Endothelial cell of umbilical vein (primary cell): ENCODE data around the gene ZDHHC19. TPM values are rescaled to one million over a fixed set of nuclear protein-coding genes. Genes with fewer than 3 reads are reported as not detected.

Experiments used
- Bru-seq: library from RNA; stranded (reverse); fragments of 400-500 nt; gene quantifications from one replicate; lab custom pipeline; 2021; lab: Mats Ljungman, UMichigan
- BruChase-seq, 2 experiments: library from RNA; stranded (reverse); fragments of 400-500 nt; gene quantifications; one replicate each; lab custom pipeline; 2021; lab: Mats Ljungman, UMichigan
- BruUV-seq: library from RNA; stranded (reverse); fragments of 400-500 nt; replicated peaks from 2 replicates; lab custom pipeline; 2021; lab: Mats Ljungman, UMichigan
- CTCF ChIA-PET: fragments of 300-600, 350-600 bp; sonication (Branson Sonifier 250); formaldehyde crosslinking; loops from one replicate; lab custom pipeline; 2021; ENCODE audit warnings: antibody characterized with exemption, inconsistent platforms; lab: Charles Lee
- POLR2A ChIA-PET: fragments of 300-600, 350-600 bp; sonication (Branson Sonifier 250); formaldehyde crosslinking; loops from one replicate; lab custom pipeline; 2021; ENCODE audit warnings: antibody characterized with exemption, inconsistent platforms; lab: Charles Lee
- DNase-seq: peaks from one replicate; pipeline ENCODE4 v3.0.0-alpha.2; 2011; ENCODE audit warnings: low read depth, low spot score
- FAIRE-seq: peaks from 2 replicates; lab custom pipeline; 2011; peaks lifted over from hg19 to GRCh38; lab: Jason Lieb, UNC
- H2AFZ ChIP-seq: 2 replicates; pipeline ENCODE4 v1.6.0; 2012; ENCODE audit warnings: low read depth, low read length, control low read depth, inconsistent platforms
- H3K27ac ChIP-seq: 2 replicates; pipeline ENCODE4 v1.5.1; 2011; ENCODE audit warnings: low read depth, mild to moderate bottlenecking, control low read depth, low read length, moderate library complexity; ENCODE audit not compliant: insufficient read depth
- H3K27me3 ChIP-seq, 2 experiments: 2 replicates each; pipeline versions ENCODE4 v1.6.0 to v1.6.1; 2011; ENCODE audit warnings: low read length in 2 of 2, mixed read lengths in 1 of 2; ENCODE audit not compliant: control insufficient read depth in 2 of 2, insufficient read depth in 2 of 2
- H3K36me3 ChIP-seq, 2 experiments: 2 replicates in 1 of 2; 3 replicates in 1 of 2; pipeline ENCODE4 v1.5.1; 2011; ENCODE audit warnings: low read length in 2 of 2, mild to moderate bottlenecking in 1 of 2, moderate library complexity in 1 of 2; ENCODE audit not compliant: control insufficient read depth in 2 of 2, insufficient read depth in 2 of 2; ENCODE audit errors: extremely low read depth in 1 of 2
- H3K4me1 ChIP-seq: 3 replicates; pipeline ENCODE4 v1.5.1; 2011; ENCODE audit warnings: mild to moderate bottlenecking, low read length; ENCODE audit not compliant: control insufficient read depth, insufficient read depth; ENCODE audit errors: extremely low read depth
- H3K4me2 ChIP-seq: 2 replicates; pipeline ENCODE4 v1.6.1; 2011; ENCODE audit warnings: low read length, control low read depth, mixed read lengths; ENCODE audit not compliant: insufficient read depth
- H3K4me3 ChIP-seq, 3 experiments: fragments of 200-600 bp in 1 of 3; sonication (generic), shearing (Covaris generic) in 1 of 3; replicated peaks in 1 of 3; 2 replicates each; pipeline ENCODE4 v1.5.1; 2011 to 2016; ENCODE audit warnings: control low read depth in 3 of 3, low read length in 3 of 3, mild to moderate bottlenecking in 2 of 3, inconsistent platforms in 1 of 3, low read depth in 1 of 3, moderate library complexity in 1 of 3; ENCODE audit not compliant: insufficient read depth in 1 of 3
- H3K79me2 ChIP-seq: 2 replicates; pipeline ENCODE4 v1.6.0; 2012; ENCODE audit warnings: low read length, inconsistent platforms; ENCODE audit not compliant: control insufficient read depth, insufficient read depth
- H3K9ac ChIP-seq: replicated peaks from 2 replicates; pipeline ENCODE3; 2011; ENCODE audit warnings: low read length, control low read depth; ENCODE audit not compliant: insufficient read depth; ENCODE audit errors: extremely low read depth
- H3K9me1 ChIP-seq: replicated peaks from 3 replicates; pipeline ENCODE4 v1.6.0; 2011; ENCODE audit warnings: mild to moderate bottlenecking, low read length; ENCODE audit not compliant: control insufficient read depth, insufficient read depth; ENCODE audit errors: extremely low read depth
- H3K9me3 ChIP-seq: replicated peaks from 2 replicates; pipeline ENCODE4 v1.5.1; 2012; ENCODE audit warnings: low read length, inconsistent platforms; ENCODE audit not compliant: control insufficient read depth, insufficient read depth
- H4K20me1 ChIP-seq: replicated peaks from 2 replicates; pipeline ENCODE3; 2011; ENCODE audit warnings: mild to moderate bottlenecking, low read length; ENCODE audit not compliant: control insufficient read depth, insufficient read depth; ENCODE audit errors: extremely low read depth
- CTCF ChIP-seq, 2 donors: IDR thresholded peaks; 1 replicate in 1 of 2; 2 replicates in 1 of 2; pipeline ENCODE4 v1.5.1; 2011; ENCODE audit warnings: low read length in 2 of 2, mild to moderate bottlenecking in 2 of 2, moderate library complexity in 2 of 2, control low read depth in 1 of 2, inconsistent platforms in 1 of 2, low read depth in 1 of 2; ENCODE audit not compliant: insufficient read depth in 1 of 2; ENCODE audit errors: extremely low read depth in 1 of 2
- EZH2 ChIP-seq: IDR thresholded peaks from 2 replicates; pipeline ENCODE4 v1.6.1; 2012; ENCODE audit warnings: borderline replicate concordance, low read depth, mild to moderate bottlenecking, moderate library complexity, low read length, inconsistent platforms; ENCODE audit not compliant: severe bottlenecking
- FOS ChIP-seq: IDR thresholded peaks from 2 replicates; pipeline ENCODE4 v1.6.1; 2011; ENCODE audit warnings: mild to moderate bottlenecking, low read length, moderate library complexity, borderline replicate concordance; ENCODE audit not compliant: insufficient read depth
- GATA2 ChIP-seq: IDR thresholded peaks from 2 replicates; pipeline ENCODE4 v1.7.0; 2011; ENCODE audit warnings: low read depth, mild to moderate bottlenecking, moderate library complexity, mixed read lengths, low read length; ENCODE audit not compliant: insufficient read length, insufficient read depth
- JUN ChIP-seq: IDR thresholded peaks from 2 replicates; pipeline ENCODE4 v1.6.1; 2011; ENCODE audit warnings: borderline replicate concordance, low read depth; ENCODE audit not compliant: insufficient read length, insufficient read depth
- MAX ChIP-seq: IDR thresholded peaks from 2 replicates; pipeline ENCODE4 v1.6.1; 2011; ENCODE audit not compliant: insufficient read depth, insufficient read length
- MYC ChIP-seq: IDR thresholded peaks from one replicate; pipeline ENCODE4 v1.6.1; 2011; ENCODE audit warnings: mild to moderate bottlenecking, low read depth, low read length
- POLR2A ChIP-seq: IDR thresholded peaks from 2 replicates; pipeline ENCODE4 v1.6.1; 2012; ENCODE audit warnings: low read depth, mild to moderate bottlenecking, control low read depth, low read length
- POLR2AphosphoS5 ChIP-seq: IDR thresholded peaks from 2 replicates; pipeline ENCODE4 v1.6.1; 2012; ENCODE audit warnings: low read depth, mild to moderate bottlenecking, control low read depth, low read length, moderate library complexity; ENCODE audit not compliant: insufficient read depth
- dilution Hi-C: fragments of 300-500 bp; cut with MboI; formaldehyde crosslinking; loops from one replicate; pipeline ENCODE4 v1.15.0; 2019; ENCODE audit warnings: low sequenced_read_pairs; ENCODE audit not compliant: extremely low pct_ligation_motif_present
- intact Hi-C: fragments of 100-400 bp; cut with micrococcal nuclease; formaldehyde crosslinking; loops from one replicate; pipeline ENCODE4 v1.10.0; 2022
- long read RNA-seq: library from polyadenylated mRNA; stranded (forward); transcript quantifications from one replicate; pipeline ENCODE4 v2.0.0, GENCODE V29; 2021
- polyA minus RNA-seq, 3 experiments: library from RNA; depleted of rRNA, polyadenylated mRNA; stranded (reverse); fragments of >200 nt; gene quantifications; 1 replicate in 1 of 3; 2 replicates in 2 of 3; pipeline ENCODE4 v1.2.3, GENCODE V29; 2011
- polyA plus RNA-seq, 4 experiments: library from polyadenylated mRNA; depleted of rRNA in 3 of 4; stranded (reverse) in 3 of 4; unstranded in 1 of 4; fragments of >200 nt; gene quantifications; 2 replicates each; pipeline versions ENCODE4 v1.2.1 to v1.2.3, GENCODE V29; 2011 to 2012; ENCODE audit warnings: missing spikeins in 1 of 4
- total RNA-seq: library from RNA; stranded (reverse); gene quantifications from 2 replicates; pipeline ENCODE4 v1.2.3, GENCODE V29; 2021

ZDHHC19 gene, protein sequence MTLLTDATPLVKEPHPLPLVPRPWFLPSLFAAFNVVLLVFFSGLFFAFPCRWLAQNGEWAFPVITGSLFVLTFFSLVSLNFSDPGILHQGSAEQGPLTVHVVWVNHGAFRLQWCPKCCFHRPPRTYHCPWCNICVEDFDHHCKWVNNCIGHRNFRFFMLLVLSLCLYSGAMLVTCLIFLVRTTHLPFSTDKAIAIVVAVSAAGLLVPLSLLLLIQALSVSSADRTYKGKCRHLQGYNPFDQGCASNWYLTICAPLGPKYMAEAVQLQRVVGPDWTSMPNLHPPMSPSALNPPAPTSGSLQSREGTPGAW
- not detected in 2 replicates for total RNA-seq
- polyA plus RNA-seq: not detected in 2 replicates
- polyA plus RNA-seq (2011; cell fraction: cytosol; rRNA removed): not detected in 2 replicates
- not detected in 2 replicates for polyA plus RNA-seq (2011; cell fraction: nucleus; rRNA removed)
- polyA plus RNA-seq (2012): not detected in 2 replicates
- not detected in 2 replicates for polyA minus RNA-seq
- not detected for polyA minus RNA-seq (2011; cell fraction: cytosol; rRNA and poly(A)+ RNA removed)
- not detected in 2 replicates for polyA minus RNA-seq (2011; cell fraction: nucleus; rRNA and poly(A)+ RNA removed)
- percentile 10 among the genes with signal in this experiment for Bru-seq, nascent RNA
- percentile 7 among the genes with signal in this experiment for BruChase-seq, experiment 1, labeled RNA remaining after a 6-hour chase
- BruChase-seq, experiment 2, labeled RNA remaining after a 2-hour chase: percentile 14 among the genes with signal in this experiment
- long read RNA-seq: 0 reads

- ChIA-PET CTCF (no interaction called here), POLR2A (interaction anchor here (0.5 kb wide), 1 partner anchor 627 kb away, joined by 5 read pairs; no protein-coding TSS in a partner anchor)
- Histone ChIP-seq H3K9ac (no peak within 1 kb of the TSS), H3K4me1 (no peaks in the 10 kb centered on the region), H3K9me3 (no peaks in the 10 kb centered on the region), H3K27ac (no peak within 1 kb of the TSS), H2AFZ (no peak within 1 kb of the TSS), H3K4me2 (no peak within 1 kb of the TSS), H3K36me3 (no peaks in the 10 kb centered on the region), H3K79me2 (no peaks in the 10 kb centered on the region), H3K9me1 (no peaks in the 10 kb centered on the region), H3K4me3 (no peak within 1 kb of the TSS), H4K20me1 (no peaks in the 10 kb centered on the region), H3K27me3 (peaks cover 0 to 7% of the 10 kb centered on the region in 2 experiments)
- FAIRE-seq (no peak), DNase-seq (no peak)
- BruUV-seq: no TSS peak
- intact Hi-C loops (no loop called here), dilution Hi-C loops (no loop called here)
- TF ChIP-seq JUN: no peak
- no peak for TF ChIP-seq FOS
- TF ChIP-seq POLR2A: no peak
- no peak for TF ChIP-seq MYC
- no peak for TF ChIP-seq EZH2
- no peak for TF ChIP-seq MAX
- no peak for TF ChIP-seq POLR2AphosphoS5
- no peak for TF ChIP-seq CTCF (IDR thresholded peaks at IDR 0.05; ENCODE audit: extremely low read depth in 1 of 2, insufficient read depth in 1 of 2, low read depth in 1 of 2, low read length in 2 of 2)
- no peak for TF ChIP-seq GATA2
Measured at GRCh38 chr3:196210673-196211556, at the start of gene ZDHHC19. ZDHHC19 (minus strand) TSS chr3:196211400; CDS start chr3:196211315, 85 bp downstream.
